HepG2 (cell line): ENCODE measurements around the gene HINT1.

Source experiments
- FOSL1 ChIP-seq: sonication (generic); formaldehyde crosslinking; IDR thresholded peaks from 2 replicates; pipeline ENCODE4 v1.9.0; 2021; ENCODE audit warnings: missing genetic modification reagents, borderline replicate concordance
- ZFY ChIP-seq: sonication (generic); formaldehyde crosslinking; IDR thresholded peaks from 2 replicates; pipeline ENCODE4 v1.4.0; 2020; ENCODE audit warnings: missing genetic modification reagents
- TF ChIP-seq, protein P1 (sequence below), 2 experiments: sonication (generic) in 1 of 2; formaldehyde crosslinking in 1 of 2; IDR thresholded peaks; 2 replicates each; pipeline versions ENCODE4 v1.4.0 to v1.6.1; 2018 to 2020; ENCODE audit warnings: missing genetic modification reagents in 2 of 2, borderline replicate concordance in 1 of 2, low read depth in 1 of 2, mild to moderate bottlenecking in 1 of 2, missing biosample characterization in 1 of 2

DNA sequence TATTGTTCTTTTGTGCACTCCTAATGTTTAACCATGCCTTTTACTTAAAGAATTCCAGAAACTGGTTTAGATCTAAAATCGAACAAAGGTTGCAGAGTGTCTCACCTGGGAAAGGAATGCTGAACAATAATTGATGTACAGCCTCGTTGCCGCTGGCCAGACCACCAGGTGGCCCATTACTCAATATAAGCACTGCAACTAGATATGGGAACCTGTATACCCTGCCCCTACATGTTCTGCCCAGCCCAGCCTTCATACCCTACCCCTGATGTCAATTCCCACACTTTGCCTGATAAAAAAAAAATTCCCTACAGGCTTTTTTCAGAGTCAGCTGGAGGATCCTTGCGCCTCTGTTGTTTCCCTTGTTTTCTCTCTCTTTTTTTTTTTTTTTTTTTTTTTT is 13.8 kb downstream of the HINT1 start:
- no peak for TF ChIP-seq ZFY (CRISPR knock-in tag)
- TF ChIP-seq, protein P1, sequence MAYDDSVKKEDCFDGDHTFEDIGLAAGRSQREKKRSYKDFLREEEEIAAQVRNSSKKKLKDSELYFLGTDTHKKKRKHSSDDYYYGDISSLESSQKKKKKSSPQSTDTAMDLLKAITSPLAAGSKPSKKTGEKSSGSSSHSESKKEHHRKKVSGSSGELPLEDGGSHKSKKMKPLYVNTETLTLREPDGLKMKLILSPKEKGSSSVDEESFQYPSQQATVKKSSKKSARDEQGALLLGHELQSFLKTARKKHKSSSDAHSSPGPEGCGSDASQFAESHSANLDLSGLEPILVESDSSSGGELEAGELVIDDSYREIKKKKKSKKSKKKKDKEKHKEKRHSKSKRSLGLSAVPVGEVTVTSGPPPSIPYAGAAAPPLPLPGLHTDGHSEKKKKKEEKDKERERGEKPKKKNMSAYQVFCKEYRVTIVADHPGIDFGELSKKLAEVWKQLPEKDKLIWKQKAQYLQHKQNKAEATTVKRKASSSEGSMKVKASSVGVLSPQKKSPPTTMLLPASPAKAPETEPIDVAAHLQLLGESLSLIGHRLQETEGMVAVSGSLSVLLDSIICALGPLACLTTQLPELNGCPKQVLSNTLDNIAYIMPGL (CRISPR knock-in tag; IDR thresholded peaks at IDR 0.05; ENCODE audit: borderline replicate concordance in 1 of 2, low read depth in 1 of 2), result no peak
- no peak for TF ChIP-seq FOSL1
